ENCODE data around the gene SNED1. TPM values are rescaled to one million over a fixed set of nuclear protein-coding genes. Genes with fewer than 3 reads are reported as not detected.

SNED1 gene
- total RNA-seq, 1 experiment from 2014 or later, result 3.2 TPM

DNA sequence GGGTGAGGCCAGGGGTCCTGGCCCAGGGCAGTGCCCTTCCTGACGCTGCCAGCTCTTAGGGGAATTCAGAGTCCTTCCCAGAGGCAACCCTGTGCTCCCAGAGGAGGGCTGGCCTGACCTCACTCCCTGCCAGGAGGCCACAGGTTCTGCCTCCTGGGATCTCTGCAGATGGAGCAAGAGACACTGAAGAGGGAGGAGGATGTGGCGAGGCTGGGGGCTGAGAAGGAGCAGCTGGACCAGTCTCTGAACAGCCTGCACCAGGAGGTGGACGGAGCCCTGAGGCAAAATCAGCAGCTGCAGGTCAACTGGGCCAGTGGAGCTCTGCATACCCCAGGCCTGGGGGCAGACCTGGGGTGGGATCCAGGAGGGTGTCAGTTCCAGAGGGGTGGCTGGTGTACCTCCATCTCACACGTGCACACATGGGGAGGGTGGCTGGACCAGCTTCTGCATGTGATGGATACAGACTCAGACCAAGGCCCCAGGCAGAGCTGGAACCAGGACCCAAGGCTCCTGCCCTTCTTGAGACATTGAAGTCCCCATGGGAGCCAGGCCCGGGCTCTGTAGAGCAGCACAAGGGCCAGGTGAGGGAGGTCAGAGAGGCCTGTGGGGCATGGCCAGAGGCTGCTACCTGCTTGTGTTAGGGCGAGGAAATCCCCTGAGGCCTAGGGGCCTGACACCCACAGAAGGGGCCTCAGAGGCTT is 9.7 kb upstream of the SNED1 start (continued):
- TF ChIP-seq, protein P1, sequence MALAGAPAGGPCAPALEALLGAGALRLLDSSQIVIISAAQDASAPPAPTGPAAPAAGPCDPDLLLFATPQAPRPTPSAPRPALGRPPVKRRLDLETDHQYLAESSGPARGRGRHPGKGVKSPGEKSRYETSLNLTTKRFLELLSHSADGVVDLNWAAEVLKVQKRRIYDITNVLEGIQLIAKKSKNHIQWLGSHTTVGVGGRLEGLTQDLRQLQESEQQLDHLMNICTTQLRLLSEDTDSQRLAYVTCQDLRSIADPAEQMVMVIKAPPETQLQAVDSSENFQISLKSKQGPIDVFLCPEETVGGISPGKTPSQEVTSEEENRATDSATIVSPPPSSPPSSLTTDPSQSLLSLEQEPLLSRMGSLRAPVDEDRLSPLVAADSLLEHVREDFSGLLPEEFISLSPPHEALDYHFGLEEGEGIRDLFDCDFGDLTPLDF (CRISPR knock-in tag; IDR thresholded peaks at IDR 0.05), result no peak
- TF ChIP-seq, protein P2, sequence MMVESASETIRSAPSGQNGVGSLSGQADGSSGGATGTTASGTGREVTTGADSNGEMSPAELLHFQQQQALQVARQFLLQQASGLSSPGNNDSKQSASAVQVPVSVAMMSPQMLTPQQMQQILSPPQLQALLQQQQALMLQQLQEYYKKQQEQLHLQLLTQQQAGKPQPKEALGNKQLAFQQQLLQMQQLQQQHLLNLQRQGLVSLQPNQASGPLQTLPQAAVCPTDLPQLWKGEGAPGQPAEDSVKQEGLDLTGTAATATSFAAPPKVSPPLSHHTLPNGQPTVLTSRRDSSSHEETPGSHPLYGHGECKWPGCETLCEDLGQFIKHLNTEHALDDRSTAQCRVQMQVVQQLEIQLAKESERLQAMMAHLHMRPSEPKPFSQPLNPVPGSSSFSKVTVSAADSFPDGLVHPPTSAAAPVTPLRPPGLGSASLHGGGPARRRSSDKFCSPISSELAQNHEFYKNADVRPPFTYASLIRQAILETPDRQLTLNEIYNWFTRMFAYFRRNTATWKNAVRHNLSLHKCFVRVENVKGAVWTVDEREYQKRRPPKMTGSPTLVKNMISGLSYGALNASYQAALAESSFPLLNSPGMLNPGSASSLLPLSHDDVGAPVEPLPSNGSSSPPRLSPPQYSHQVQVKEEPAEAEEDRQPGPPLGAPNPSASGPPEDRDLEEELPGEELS (CRISPR knock-in tag; IDR thresholded peaks at IDR 0.05), result no peak
- TF ChIP-seq NFATC4 (CRISPR knock-in tag; IDR thresholded peaks at IDR 0.05) (no peak), FOXK1 (CRISPR knock-in tag; IDR thresholded peaks at IDR 0.05) (no peak)
- TF ChIP-seq, protein P3, sequence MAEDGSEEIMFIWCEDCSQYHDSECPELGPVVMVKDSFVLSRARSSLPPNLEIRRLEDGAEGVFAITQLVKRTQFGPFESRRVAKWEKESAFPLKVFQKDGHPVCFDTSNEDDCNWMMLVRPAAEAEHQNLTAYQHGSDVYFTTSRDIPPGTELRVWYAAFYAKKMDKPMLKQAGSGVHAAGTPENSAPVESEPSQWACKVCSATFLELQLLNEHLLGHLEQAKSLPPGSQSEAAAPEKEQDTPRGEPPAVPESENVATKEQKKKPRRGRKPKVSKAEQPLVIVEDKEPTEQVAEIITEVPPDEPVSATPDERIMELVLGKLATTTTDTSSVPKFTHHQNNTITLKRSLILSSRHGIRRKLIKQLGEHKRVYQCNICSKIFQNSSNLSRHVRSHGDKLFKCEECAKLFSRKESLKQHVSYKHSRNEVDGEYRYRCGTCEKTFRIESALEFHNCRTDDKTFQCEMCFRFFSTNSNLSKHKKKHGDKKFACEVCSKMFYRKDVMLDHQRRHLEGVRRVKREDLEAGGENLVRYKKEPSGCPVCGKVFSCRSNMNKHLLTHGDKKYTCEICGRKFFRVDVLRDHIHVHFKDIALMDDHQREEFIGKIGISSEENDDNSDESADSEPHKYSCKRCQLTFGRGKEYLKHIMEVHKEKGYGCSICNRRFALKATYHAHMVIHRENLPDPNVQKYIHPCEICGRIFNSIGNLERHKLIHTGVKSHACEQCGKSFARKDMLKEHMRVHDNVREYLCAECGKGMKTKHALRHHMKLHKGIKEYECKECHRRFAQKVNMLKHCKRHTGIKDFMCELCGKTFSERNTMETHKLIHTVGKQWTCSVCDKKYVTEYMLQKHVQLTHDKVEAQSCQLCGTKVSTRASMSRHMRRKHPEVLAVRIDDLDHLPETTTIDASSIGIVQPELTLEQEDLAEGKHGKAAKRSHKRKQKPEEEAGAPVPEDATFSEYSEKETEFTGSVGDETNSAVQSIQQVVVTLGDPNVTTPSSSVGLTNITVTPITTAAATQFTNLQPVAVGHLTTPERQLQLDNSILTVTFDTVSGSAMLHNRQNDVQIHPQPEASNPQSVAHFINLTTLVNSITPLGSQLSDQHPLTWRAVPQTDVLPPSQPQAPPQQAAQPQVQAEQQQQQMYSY (CRISPR knock-in tag; IDR thresholded peaks at IDR 0.05), result no peak
- TF ChIP-seq, protein P4, sequence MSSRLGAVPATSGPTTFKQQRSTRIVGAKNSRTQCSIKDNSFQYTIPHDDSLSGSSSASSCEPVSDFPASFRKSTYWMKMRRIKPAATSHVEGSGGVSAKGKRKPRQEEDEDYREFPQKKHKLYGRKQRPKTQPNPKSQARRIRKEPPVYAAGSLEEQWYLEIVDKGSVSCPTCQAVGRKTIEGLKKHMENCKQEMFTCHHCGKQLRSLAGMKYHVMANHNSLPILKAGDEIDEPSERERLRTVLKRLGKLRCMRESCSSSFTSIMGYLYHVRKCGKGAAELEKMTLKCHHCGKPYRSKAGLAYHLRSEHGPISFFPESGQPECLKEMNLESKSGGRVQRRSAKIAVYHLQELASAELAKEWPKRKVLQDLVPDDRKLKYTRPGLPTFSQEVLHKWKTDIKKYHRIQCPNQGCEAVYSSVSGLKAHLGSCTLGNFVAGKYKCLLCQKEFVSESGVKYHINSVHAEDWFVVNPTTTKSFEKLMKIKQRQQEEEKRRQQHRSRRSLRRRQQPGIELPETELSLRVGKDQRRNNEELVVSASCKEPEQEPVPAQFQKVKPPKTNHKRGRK (CRISPR knock-in tag; IDR thresholded peaks at IDR 0.05; ENCODE audit: borderline replicate concordance), result no peak

DNA sequence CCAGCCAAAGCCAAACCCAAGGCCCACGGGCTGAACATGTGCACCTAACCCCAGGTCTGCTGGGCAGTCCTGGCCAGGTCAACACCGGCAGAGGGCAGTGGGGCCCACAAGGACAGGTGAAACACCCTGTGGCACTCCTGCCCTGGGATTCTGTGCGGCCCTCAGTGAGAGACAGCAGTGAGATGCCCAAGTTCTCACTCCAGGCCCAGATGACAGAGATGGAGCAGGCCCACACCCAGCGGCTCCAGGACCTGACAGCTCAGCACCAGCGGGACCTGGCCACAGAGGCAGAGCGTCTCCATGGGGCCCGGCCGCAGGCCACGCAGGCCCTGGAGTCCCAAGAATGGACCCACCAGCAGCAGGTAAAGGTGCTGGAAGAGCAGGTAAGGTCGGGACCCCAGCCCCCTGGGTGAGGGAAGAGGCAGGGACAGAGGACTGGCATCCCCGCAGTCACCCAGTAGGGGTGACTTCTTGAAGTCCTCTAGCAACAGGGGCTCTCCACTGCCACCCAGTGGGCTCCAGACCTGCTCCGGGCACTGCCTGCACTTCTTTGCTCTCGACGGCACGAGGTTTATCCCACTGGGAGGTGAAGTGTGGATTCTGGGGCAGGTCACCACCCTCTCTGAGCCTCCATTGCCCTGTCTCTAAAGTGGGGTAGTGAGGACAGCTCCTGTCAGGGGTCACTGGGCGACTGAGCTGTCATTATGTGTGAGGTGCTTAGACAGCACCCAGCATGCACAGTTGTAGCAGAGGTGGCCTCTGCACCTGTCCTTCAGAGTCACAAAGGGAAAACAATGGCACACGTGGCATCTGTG is 8.8 kb upstream of the SNED1 start:
- peak; percentile 53 for DNase-seq (ENCODE audit: low spot score)
- H3K4me1 Mint-ChIP-seq, result no peaks in the 10 kb centered on the region
- no peak overlapping the region for H3K27ac Mint-ChIP-seq
- no peaks in the 10 kb centered on the region for H3K36me3 Mint-ChIP-seq
- no peaks in the 10 kb centered on the region for H3K9me3 Mint-ChIP-seq
- no peaks in the 10 kb centered on the region for H3K27me3 Mint-ChIP-seq (ENCODE audit: low read depth)
- CTCF ChIA-PET, result interaction anchor here (0.6 to 1.4 kb wide), 4 partner anchors 23 to 138 kb away, joined by 3 to 4 read pairs (median 3); no protein-coding TSS in a partner anchor
- H3K4me3 Mint-ChIP-seq, result no peak overlapping the region
- peak; percentile 76 for ATAC-seq
- POLR2A ChIA-PET, result no interaction called here
- TF ChIP-seq, protein P5, sequence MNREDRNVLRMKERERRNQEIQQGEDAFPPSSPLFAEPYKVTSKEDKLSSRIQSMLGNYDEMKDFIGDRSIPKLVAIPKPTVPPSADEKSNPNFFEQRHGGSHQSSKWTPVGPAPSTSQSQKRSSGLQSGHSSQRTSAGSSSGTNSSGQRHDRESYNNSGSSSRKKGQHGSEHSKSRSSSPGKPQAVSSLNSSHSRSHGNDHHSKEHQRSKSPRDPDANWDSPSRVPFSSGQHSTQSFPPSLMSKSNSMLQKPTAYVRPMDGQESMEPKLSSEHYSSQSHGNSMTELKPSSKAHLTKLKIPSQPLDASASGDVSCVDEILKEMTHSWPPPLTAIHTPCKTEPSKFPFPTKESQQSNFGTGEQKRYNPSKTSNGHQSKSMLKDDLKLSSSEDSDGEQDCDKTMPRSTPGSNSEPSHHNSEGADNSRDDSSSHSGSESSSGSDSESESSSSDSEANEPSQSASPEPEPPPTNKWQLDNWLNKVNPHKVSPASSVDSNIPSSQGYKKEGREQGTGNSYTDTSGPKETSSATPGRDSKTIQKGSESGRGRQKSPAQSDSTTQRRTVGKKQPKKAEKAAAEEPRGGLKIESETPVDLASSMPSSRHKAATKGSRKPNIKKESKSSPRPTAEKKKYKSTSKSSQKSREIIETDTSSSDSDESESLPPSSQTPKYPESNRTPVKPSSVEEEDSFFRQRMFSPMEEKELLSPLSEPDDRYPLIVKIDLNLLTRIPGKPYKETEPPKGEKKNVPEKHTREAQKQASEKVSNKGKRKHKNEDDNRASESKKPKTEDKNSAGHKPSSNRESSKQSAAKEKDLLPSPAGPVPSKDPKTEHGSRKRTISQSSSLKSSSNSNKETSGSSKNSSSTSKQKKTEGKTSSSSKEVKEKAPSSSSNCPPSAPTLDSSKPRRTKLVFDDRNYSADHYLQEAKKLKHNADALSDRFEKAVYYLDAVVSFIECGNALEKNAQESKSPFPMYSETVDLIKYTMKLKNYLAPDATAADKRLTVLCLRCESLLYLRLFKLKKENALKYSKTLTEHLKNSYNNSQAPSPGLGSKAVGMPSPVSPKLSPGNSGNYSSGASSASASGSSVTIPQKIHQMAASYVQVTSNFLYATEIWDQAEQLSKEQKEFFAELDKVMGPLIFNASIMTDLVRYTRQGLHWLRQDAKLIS (CRISPR knock-in tag; IDR thresholded peaks at IDR 0.05; ENCODE audit: borderline replicate concordance), result no peak
- TF ChIP-seq HMGA2 (CRISPR knock-in tag; IDR thresholded peaks at IDR 0.05) (no peak), MYBL2 (CRISPR knock-in tag; IDR thresholded peaks at IDR 0.05) (no peak), NR2C2 (CRISPR knock-in tag; IDR thresholded peaks at IDR 0.05) (no peak)
- TF ChIP-seq, protein P6, sequence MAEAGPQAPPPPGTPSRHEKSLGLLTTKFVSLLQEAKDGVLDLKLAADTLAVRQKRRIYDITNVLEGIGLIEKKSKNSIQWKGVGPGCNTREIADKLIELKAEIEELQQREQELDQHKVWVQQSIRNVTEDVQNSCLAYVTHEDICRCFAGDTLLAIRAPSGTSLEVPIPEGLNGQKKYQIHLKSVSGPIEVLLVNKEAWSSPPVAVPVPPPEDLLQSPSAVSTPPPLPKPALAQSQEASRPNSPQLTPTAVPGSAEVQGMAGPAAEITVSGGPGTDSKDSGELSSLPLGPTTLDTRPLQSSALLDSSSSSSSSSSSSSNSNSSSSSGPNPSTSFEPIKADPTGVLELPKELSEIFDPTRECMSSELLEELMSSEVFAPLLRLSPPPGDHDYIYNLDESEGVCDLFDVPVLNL (CRISPR knock-in tag; IDR thresholded peaks at IDR 0.05; ENCODE audit: borderline replicate concordance, low read depth), result no peak
- TF ChIP-seq, protein P7, sequence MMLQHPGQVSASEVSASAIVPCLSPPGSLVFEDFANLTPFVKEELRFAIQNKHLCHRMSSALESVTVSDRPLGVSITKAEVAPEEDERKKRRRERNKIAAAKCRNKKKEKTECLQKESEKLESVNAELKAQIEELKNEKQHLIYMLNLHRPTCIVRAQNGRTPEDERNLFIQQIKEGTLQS (CRISPR knock-in tag; conservative IDR thresholded peaks at IDR 0.05), result no peak
- TF ChIP-seq, protein P8, sequence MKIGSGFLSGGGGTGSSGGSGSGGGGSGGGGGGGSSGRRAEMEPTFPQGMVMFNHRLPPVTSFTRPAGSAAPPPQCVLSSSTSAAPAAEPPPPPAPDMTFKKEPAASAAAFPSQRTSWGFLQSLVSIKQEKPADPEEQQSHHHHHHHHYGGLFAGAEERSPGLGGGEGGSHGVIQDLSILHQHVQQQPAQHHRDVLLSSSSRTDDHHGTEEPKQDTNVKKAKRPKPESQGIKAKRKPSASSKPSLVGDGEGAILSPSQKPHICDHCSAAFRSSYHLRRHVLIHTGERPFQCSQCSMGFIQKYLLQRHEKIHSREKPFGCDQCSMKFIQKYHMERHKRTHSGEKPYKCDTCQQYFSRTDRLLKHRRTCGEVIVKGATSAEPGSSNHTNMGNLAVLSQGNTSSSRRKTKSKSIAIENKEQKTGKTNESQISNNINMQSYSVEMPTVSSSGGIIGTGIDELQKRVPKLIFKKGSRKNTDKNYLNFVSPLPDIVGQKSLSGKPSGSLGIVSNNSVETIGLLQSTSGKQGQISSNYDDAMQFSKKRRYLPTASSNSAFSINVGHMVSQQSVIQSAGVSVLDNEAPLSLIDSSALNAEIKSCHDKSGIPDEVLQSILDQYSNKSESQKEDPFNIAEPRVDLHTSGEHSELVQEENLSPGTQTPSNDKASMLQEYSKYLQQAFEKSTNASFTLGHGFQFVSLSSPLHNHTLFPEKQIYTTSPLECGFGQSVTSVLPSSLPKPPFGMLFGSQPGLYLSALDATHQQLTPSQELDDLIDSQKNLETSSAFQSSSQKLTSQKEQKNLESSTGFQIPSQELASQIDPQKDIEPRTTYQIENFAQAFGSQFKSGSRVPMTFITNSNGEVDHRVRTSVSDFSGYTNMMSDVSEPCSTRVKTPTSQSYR (CRISPR knock-in tag; IDR thresholded peaks at IDR 0.05), result no peak
- TF ChIP-seq, protein P1 (CRISPR knock-in tag; IDR thresholded peaks at IDR 0.05), result no peak
